ENCODE results near the gene FNDC3B.

GRCh38 chr3:172132159-172132586 is 92.8 kb downstream of the FNDC3B start:
- TF ChIP-seq, protein P1, sequence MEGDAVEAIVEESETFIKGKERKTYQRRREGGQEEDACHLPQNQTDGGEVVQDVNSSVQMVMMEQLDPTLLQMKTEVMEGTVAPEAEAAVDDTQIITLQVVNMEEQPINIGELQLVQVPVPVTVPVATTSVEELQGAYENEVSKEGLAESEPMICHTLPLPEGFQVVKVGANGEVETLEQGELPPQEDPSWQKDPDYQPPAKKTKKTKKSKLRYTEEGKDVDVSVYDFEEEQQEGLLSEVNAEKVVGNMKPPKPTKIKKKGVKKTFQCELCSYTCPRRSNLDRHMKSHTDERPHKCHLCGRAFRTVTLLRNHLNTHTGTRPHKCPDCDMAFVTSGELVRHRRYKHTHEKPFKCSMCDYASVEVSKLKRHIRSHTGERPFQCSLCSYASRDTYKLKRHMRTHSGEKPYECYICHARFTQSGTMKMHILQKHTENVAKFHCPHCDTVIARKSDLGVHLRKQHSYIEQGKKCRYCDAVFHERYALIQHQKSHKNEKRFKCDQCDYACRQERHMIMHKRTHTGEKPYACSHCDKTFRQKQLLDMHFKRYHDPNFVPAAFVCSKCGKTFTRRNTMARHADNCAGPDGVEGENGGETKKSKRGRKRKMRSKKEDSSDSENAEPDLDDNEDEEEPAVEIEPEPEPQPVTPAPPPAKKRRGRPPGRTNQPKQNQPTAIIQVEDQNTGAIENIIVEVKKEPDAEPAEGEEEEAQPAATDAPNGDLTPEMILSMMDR (conservative IDR thresholded peaks at IDR 0.05; ENCODE audit: low read length): no peak
- TF ChIP-seq EZH2phosphoT487 (IDR thresholded peaks at IDR 0.05; ENCODE audit: borderline replicate concordance): no peak

All from Loucy (cell line).